Left ventricle myocardium superior (tissue), 1 donor: ENCODE data around the gene DYNC1H1. TPM values are rescaled to one million over a fixed set of nuclear protein-coding genes. Genes with fewer than 3 reads are reported as not detected.

Experiments
- ATAC-seq: fragments of 200-7000 bp; cut with Tn5 transposase; one replicate; pipeline ENCODE4 v1.9.1; 2020; ENCODE audit warnings: mild to moderate bottlenecking, moderate library complexity
- DNase-seq: peaks from one replicate; pipeline ENCODE4 v3.0.0-alpha.2; 2020
- intact Hi-C: fragments of 100-400 bp; cut with micrococcal nuclease; formaldehyde crosslinking; loops from one replicate; pipeline ENCODE4 v1.11.0; 2022
- total RNA-seq: library from RNA; stranded (reverse); fragmentation: NEBNext Ultra II Directional; extraction: Animal tissue kit (Norgen Biotek cat#: 25700); gene quantifications from one replicate; pipeline ENCODE4 v1.2.1, GENCODE V29; 2021
- donor health status: DM: no; HTN: yes; CAD: no; lungs with severe emphysema.

Gene DYNC1H1
- total RNA-seq, 1 donor from 2014 or later = 387 TPM

DNA sequence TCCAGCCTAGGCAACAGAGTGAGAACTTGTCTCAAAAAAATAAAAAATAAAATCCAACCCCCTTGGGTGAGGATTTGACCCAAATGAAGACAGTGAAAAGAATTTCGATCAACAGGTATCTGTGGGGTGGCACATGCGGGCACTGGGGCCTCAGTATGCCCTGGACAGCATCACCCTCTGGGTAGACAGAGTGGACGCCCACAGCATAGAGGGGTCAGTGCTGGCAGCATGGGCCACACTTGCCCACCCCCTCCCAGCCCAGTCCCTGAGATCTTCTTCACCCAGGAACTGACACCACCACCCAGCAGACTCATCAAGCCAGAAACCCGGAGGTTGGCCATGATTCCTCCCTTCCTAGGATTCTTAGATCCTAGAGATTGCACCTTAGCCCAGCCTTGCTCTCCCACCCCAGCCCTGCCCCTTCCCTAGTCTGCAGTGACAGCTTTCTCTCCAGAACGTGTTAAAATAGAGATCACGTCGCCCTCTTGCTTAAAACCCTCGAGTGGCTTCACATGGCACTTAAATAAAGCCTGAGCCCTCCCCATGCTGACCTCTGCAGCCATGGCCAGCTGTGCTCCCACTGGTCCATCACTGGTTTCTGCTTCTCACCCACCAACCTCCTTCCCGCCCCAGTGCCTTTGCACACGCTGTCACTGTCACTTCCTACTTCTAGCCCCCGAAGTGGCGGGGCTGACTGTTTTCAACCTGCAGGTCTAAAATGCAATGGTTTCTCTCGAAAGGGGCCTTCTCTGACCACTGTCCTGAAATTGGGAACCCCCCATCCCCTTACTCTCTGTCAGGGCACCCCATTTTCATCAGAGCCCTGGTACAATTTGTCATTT lies 26.2 kb upstream of the DYNC1H1 start:
- DNase-seq (no peak), ATAC-seq (no peak)
- intact Hi-C loops = no loop called here

DNA sequence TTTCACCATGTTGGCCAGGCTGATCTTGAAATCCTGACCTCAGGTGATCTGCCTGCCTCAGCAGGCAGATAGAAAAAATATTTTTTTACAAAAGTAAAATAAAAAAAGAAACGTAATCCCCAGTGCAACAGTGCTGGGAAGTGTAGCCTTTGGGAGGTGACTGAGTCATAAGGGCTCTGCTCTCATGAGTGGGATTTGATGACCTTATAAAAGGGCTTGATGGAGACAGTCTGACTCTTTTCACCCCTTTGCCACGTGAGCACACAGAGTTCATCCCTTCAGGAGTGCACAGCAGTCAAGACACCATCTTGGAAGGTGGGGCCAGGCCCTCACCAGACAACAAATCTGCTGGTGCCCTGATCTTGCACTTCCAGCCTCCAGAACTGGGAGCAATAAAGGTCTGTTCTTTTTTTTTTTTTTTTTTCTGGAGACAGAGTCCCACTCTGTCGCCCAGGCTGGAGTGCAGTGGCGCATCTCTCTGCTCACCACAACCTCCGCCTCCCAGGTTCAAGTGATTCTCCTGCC lies 24.7 kb upstream of the DYNC1H1 start:
- ATAC-seq (no peak), DNase-seq (no peak)
- intact Hi-C loops = loop anchor here (10.0 kb wide), 1 partner anchor 165 kb away; no protein-coding TSS in a partner anchor

DNA sequence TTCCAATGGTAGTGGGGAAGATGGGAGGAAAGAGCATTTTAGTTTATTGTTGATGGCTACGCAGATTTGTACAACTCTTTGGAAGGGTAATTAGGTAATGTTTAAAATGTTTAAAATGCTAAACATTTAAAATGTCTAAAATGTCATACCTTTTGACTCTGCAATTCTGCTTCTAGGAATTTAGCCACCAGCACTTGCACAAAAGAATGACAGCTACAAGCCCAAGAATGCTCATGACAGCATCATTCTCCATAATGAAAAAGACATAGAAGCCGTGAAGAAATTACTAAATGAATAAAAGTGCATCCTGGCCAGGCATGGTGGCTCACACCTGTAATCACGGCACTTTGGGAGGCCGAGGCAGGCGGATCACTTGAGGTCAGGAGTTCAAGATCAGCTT lies 19.9 kb upstream of the DYNC1H1 start:
- intact Hi-C loops = loop anchor here (10.0 kb wide), 1 partner anchor 170 kb away; no protein-coding TSS in a partner anchor
- ATAC-seq (no peak), DNase-seq (no peak)

DNA sequence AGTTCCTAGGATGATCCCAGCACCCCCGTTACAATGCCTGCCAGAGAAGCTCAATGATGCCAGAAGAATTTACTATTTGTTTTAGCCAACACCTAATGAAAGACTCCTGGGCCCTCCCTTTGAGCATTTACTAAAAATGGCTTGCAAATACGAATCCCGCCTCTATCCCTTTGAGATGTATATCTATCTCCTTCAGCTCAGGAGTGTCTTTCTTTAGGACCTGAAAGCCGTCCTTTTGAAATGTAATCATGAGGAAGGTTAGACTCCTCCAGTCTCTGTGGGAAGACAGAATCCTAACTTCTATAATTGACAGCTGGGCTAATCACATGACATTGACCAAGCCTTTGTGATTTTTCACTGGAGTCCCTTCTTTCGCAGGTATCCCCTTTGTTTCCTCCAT lies 19.2 kb upstream of the DYNC1H1 start:
- DNase-seq (no peak), ATAC-seq (no peak)
- intact Hi-C loops = loop anchor here (10.0 kb wide), 1 partner anchor 170 kb away; no protein-coding TSS in a partner anchor

DNA sequence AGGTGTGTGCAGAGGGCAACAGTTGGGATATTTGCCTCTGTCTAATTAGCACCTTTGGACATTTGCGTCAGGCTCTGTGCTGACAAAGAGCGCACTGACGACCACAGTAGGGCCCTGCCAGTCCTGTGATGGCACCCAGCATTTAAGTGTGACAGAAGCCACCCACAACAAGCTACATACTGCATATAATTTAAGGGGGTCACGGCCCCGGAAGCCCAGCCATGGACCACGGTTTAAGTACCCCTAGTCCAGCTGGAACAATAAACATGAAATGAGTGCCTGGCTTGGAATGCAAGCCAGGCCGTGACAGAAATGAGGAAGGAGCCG lies 16.8 kb upstream of the DYNC1H1 start:
- ATAC-seq = peak; percentile 6
- no peak for DNase-seq
- intact Hi-C loops = loop anchor here (10.0 kb wide), 1 partner anchor 173 kb away; no protein-coding TSS in a partner anchor

DNA sequence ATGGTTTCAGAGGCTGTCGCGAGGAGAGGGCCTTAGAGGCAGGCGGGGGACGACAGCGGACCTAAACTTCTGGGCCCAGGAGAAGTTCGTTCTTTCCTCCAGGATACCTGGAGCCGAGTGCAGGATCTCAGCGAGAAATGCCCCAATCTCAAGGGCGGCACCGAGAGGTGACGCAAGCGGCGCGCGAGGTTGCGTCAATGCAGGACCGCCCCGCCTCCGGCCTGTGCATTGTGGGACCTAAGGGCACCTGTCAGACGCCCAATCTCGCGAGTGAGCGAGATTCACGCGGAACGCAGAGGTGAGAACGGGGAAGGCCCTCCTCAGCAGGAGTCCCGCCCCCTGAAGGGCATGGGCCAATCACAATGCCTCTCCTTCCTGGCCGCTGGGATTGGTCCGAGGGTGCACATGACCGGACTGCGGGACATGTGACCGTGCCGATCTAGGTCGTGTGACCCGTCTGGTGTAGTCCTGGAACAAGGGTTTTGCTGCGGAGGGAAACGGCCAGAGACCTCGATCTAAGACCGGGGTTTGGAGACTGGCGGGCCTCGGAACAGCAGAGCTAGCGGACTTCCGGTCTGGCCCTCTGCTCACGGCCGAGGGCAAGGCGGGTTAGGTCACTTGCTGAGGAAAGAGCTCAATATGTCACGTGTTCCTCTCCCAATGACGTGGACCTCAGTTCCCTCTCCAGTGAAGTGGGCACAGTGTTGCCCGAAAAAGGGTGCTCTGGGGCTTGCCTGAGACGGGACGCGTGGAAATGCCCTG lies 16.3 kb upstream of the DYNC1H1 start:
- ATAC-seq = peak; percentile 98
- peak; percentile 100 for DNase-seq
- intact Hi-C loops = loop anchor here (10.0 kb wide), 1 partner anchor 173 kb away; no protein-coding TSS in a partner anchor

DNA sequence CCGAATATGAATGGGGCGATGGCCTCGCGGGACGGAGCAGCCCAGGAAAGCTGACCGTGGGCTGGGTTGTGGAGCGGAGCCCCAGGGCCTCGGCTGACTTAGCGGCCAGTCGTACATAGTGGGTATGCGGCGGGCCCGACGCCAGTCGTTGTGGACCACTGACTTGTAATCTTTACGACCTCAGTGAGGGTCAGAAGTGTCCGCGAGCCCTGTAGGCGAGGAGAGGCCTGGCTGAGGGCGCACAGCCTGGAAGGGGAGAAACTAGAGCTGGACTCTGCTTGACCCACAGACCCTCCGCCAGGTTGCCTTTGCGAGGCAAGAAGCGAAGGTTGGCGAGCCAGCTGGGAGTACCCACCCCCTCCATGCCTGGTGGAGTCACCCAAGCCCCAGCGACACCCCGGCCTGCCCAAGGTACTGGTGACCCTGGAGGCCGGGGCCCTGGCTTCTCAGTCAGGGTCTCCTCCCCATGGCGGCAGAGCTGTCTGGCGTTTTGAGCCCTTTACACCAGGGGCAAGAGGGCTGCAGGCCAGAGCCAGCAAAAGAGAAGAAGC lies 15.6 kb upstream of the DYNC1H1 start:
- ATAC-seq (no peak), DNase-seq (no peak)
- intact Hi-C loops = loop anchor here (10.0 kb wide), 1 partner anchor 174 kb away; no protein-coding TSS in a partner anchor

DNA sequence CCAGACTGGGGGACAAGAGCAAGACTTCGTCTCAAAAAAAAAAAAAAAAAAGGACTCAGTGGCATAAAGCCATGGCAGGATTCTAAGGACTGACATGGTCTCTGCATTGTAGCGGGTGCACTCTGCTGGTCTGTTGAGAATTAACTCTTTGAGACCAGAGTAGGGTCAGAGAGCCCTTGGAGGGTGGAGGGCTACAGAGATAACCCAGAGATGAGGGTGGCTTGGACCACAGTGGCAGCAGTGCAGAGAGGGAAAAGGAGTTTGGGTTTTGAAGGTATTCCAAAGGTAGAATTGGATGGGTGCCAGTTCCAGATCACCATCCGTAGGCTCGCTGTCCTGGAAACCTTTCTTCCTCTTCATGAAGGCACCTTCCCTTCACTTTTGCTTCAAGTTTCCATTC lies 14.3 kb upstream of the DYNC1H1 start:
- ATAC-seq (no peak), DNase-seq (no peak)
- intact Hi-C loops = no loop called here

DNA sequence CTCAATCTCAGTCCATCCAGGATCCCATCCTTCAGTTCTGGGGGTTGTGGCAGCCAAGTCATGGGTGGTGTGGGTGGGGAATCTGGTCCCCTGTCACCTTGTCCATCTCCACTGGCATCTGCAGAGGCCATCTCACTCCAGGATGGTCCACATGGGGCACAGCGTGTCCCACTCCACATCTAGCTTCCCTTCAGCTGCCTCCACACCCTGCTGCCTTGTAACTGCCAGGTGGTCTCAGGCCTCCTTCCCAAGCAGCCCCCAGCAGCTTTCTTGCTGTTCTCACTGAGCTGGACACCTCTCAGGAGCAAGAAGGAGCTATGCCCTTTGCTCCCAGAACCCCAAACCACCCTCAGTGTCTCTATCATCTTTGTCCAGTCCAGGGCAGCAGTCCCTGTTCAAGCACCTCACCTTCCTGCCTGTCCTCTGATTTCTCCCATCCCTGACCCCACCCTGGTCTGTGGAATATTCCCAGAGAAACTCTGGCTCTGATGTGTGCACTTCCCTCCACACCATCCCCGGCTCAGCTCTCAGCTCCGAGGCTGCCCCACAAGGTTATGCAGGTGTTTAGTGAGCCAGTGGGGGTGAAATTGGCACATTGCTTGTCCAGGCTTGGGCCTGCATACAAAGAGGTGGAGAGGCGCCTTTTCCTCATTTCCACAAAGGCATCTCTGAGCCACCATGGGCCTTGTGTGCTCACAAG lies 13.7 kb upstream of the DYNC1H1 start:
- intact Hi-C loops = no loop called here
- ATAC-seq (no peak), DNase-seq (no peak)

DNA sequence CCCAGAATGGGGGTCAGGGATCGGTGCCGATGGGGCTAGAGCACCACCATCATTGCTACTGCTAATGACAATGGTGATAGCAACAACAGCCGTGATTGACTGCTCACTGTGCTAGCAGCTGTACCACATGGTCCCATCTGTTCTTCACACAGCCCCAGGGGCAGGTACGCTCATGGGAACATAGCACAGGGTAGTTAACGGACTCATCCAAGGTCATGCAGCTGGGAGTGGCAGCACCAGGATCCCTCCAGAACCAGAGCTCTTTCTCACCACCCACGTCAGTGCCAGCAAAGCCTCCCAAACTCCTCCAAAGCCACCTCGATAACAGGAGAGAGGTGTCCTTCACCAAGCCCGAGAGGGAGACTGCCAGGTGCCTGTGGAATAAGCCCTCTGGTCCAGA lies 11.2 kb upstream of the DYNC1H1 start:
- intact Hi-C loops = no loop called here
- no peak for DNase-seq
- ATAC-seq = no peak

DNA sequence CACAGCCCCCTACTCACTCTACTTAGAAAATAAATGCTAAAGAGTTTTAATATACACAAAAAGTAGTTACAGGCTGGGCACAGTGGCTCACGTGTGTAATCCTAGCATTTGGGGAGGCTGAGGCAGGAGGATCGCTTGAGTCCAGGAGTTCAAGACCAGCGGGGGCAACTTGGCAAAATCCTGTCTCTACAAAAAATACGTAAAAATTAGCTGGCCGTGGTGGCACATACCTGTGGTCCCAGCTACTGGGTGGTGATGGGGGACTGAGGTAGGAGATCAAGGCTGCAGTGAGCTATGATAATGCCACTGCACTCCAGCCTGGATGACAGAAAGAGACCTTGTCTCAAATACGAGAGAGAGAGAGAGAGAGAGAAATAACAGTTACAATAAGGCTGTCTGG lies 9.9 kb upstream of the DYNC1H1 start:
- intact Hi-C loops = no loop called here
- DNase-seq (no peak), ATAC-seq (no peak)

DNA sequence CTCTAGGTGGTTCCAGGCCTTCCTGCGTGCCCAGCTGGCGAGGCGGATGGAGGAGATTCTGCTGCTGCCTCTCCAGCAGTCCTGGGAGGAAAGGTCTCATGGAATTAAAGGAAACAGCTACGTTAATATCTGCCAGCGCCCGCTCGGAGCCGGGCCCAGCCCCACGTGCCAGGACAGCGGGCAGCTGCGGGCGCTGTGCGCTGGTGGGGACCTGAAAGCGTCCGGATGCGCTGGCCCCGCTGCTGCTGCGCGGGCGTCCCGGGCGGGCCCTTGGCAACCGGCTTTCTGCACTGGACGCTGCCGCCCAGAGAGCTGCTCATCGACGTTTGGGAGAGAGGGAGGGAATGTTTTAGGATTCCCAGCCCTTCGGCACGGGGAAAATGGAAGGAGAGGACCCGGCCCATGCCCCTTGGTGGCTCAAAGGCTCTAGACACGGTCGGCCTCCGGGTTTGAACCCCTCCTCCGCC lies 8.6 kb upstream of the DYNC1H1 start:
- ATAC-seq (no peak), DNase-seq (no peak)
- intact Hi-C loops = no loop called here

DNA sequence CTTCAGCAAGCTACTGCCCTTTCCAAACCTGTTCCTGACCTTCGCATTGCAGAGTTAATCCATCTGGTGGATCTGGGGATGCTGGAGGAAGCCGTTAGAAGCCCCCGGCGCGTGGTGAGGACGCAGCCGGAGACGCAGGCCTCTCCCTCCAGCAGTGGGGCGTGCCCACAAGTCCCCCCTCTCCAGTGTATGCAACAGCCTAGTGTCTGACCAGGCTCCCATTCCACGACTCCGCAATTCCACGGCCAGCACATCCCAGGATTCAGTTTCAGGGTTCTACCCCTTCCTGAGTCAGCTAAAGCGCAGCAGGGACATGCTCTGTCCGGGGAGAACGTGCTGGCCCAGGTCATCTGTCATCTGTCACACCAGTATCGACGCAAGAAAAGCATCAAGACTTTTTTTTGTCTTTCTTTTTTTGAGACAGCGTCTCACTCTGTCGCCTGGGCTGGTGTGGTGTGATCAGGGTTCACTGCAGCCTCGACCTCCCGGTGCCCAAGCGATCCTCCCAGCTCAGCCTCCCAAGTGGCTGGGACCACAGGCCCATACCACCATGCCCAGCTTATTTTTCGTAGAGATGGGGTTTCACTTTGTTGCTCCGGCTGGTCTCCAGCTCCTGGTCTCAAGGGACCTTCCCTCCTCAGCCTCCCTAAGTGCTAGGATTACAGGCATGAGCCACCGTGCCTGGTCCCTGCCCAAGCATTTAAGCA lies 8.0 kb upstream of the DYNC1H1 start:
- DNase-seq (no peak), ATAC-seq (no peak)
- intact Hi-C loops = no loop called here

DNA sequence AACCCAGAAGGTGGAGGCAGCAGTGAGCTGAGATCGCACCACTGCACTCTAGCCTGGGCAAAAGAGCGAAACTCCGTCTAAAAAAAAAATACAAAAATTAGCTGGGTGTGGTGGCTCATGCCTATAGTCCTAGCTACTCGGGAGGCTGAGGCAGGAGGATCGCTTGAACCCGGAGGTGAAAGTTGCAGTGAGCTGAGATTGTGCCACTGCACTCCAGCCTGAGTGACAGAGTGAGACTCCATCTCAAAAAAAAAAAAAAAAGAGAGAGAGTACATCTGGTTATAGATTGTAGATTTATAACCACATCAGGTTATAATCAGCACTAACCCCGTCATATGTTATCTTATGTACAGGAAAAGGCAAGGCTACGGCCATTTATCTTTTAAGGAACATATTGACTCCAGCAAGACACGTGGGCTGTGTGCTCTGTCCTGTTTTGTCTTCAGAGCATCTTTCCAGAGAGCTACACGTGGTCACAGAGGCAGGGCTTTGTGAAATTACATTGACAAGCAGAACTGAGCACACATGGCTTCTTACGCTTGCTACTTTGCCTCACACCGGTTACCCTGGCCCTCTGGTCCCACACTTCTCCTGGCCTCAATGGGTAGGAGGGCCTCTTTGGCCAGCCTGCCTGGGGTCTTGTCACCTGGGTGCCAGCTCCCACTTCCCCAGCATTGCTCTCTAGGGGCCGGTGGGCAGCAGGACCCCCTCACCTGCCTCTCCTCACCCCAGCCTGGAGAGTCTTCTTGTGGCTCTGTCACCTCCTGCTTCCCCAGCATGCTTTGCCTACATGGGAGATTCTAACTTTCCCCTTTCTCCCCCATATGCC lies 6.8 kb upstream of the DYNC1H1 start:
- intact Hi-C loops = no loop called here
- ATAC-seq = no peak
- DNase-seq = no peak

DNA sequence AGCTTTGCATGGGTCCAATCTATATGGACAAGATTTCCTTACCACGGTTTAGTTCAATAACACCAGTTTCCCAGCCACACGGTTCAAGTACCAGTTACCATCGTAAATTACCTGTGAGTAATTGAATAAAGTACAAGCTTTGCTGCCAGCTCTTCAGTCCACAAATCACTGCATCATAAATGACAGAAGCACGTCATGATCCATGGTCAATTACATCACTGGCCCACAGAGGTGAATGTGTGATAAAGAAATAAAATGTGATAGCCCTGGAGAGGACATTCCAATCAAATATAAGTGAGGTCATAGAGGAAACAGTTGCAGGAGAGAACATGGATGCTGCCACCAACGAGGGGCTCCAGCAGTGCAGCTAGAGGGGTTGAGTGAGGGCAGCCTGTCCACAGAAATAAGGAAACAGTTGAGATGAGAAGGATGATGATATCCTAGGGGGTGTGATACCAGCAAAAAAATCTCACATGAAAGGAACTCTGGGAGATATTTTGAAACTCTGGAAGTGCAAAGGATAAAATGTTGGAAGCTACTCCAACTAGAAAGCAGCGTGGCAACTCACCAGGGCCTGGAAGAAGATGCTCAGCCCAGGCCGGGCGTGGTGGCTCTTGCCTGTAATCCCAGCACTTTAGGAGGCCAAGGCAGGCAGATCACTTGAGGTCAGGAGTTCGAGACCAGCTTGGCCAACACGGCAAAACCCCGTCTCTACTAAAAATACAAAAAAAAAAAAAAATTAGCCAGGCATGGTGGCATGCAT lies 5.8 kb upstream of the DYNC1H1 start:
- DNase-seq = no peak
- intact Hi-C loops = no loop called here
- no peak for ATAC-seq

DNA sequence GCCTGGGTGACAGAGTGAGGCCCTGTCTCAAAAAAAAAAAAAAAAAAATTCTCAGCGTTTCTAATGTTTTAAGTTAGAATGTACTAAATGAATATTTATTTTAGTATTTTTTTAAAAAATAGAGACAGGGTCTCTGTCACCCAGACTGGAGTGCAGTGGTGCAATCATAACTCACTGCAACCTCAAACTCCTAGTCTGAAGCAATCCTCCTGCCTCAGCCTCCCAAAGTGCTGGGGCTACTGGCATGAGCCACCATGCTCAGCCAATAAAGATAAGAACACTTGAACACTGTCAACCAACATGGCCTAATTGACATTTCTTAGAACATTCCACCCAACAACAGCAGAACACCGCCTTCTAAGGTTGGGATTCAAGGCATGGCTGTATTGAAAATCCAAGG lies 5.1 kb upstream of the DYNC1H1 start:
- ATAC-seq = no peak
- intact Hi-C loops = no loop called here

DNA sequence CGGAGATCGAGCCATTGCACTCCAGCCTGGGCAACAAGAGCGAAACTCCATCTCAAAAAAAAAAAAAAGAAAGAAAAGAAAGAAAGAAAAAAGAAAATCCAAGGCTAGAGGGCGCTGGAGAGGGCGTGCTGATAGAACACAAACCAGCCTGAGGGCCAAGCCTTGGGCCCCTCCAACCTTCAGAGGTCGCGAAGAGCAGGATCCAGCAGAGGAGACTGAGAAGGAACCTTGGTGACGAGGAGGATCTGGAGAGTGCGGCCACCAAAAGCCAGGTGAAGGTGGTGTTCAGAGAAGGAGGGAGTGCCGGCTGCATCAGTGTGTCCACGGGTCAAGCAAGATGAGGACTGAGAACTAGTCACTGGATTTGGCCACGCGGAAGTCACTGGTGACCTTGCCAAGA lies 4.1 kb upstream of the DYNC1H1 start:
- intact Hi-C loops = no loop called here
- no peak for DNase-seq
- no peak for ATAC-seq

More for the DNA sequence above, 5.1 kb upstream of the DYNC1H1 start:
- DNase-seq = no peak
